Keratinocyte (primary cell): ENCODE measurements around the gene APBB1IP. TPM values are rescaled to one million over a fixed set of nuclear protein-coding genes. Genes with fewer than 3 reads are reported as not detected.

Experiments
- DNase-seq: peaks from one replicate; pipeline ENCODE4 v3.0.0-alpha.2; 2011; ENCODE audit warnings: low read depth, missing footprints, low spot score
- FAIRE-seq: peaks from 2 replicates; lab custom pipeline; 2011; peaks lifted over from hg19 to GRCh38; lab: Jason Lieb, UNC
- H2AFZ ChIP-seq: 2 replicates; pipeline ENCODE4 v1.6.0; 2012; ENCODE audit warnings: low read length, control low read depth, inconsistent platforms; ENCODE audit not compliant: control insufficient read depth
- H3K27ac ChIP-seq: 2 replicates; pipeline ENCODE4 v1.5.1; 2011; ENCODE audit warnings: low read length; ENCODE audit not compliant: control insufficient read depth, insufficient read depth
- H3K27me3 ChIP-seq: 3 replicates; pipeline ENCODE4 v1.6.0; 2011; ENCODE audit warnings: low read length; ENCODE audit not compliant: control insufficient read depth, insufficient read depth; ENCODE audit errors: extremely low read depth
- H3K36me3 ChIP-seq, 2 experiments: 2 replicates in 1 of 2; 3 replicates in 1 of 2; pipeline ENCODE4 v1.5.1; 2011; ENCODE audit warnings: low read length in 2 of 2, mild to moderate bottlenecking in 1 of 2; ENCODE audit not compliant: control insufficient read depth in 2 of 2, insufficient read depth in 2 of 2; ENCODE audit errors: extremely low read depth in 1 of 2
- H3K4me1 ChIP-seq: 3 replicates; pipeline ENCODE4 v1.5.1; 2011; ENCODE audit warnings: low read length; ENCODE audit not compliant: control insufficient read depth, insufficient read depth; ENCODE audit errors: extremely low read depth
- H3K4me2 ChIP-seq: 3 replicates; pipeline ENCODE4 v1.6.0; 2011; ENCODE audit warnings: low read depth, low read length; ENCODE audit not compliant: control insufficient read depth, insufficient read depth; ENCODE audit errors: extremely low read depth
- H3K4me3 ChIP-seq, 3 experiments: fragments of 200-600 bp in 1 of 3; sonication (generic) in 1 of 3; 2 replicates in 2 of 3; 3 replicates in 1 of 3; pipeline ENCODE4 v1.5.1; 2011 to 2016; ENCODE audit warnings: low read length in 3 of 3, mild to moderate bottlenecking in 3 of 3, control low read depth in 2 of 3, inconsistent platforms in 1 of 3, low read depth in 1 of 3, mixed read lengths in 1 of 3, mixed run types in 1 of 3, moderate library complexity in 1 of 3; ENCODE audit not compliant: control insufficient read depth in 2 of 3, insufficient read depth in 2 of 3; ENCODE audit errors: extremely low read depth in 1 of 3
- H3K79me2 ChIP-seq: 2 replicates; pipeline ENCODE4 v1.6.0; 2012; ENCODE audit warnings: low read length; ENCODE audit not compliant: control insufficient read depth, insufficient read depth
- H3K9ac ChIP-seq: 3 replicates; pipeline ENCODE4 v1.6.0; 2011; ENCODE audit warnings: low read length; ENCODE audit not compliant: control insufficient read depth, insufficient read depth; ENCODE audit errors: extremely low read depth
- H3K9me1 ChIP-seq: 3 replicates; pipeline ENCODE4 v1.6.0; 2011; ENCODE audit warnings: low read length; ENCODE audit not compliant: control insufficient read depth, insufficient read depth; ENCODE audit errors: extremely low read depth
- H3K9me3 ChIP-seq: 2 replicates; pipeline ENCODE4 v1.5.1; 2012; ENCODE audit warnings: low read depth, low read length; ENCODE audit not compliant: control insufficient read depth
- H4K20me1 ChIP-seq: 3 replicates; pipeline ENCODE4 v1.6.0; 2011; ENCODE audit warnings: low read length; ENCODE audit not compliant: control insufficient read depth, insufficient read depth; ENCODE audit errors: extremely low read depth
- EZH2 ChIP-seq: IDR thresholded peaks from one replicate; pipeline ENCODE4 v1.6.1; 2012; ENCODE audit warnings: inconsistent platforms, mild to moderate bottlenecking, low read length, moderate library complexity
- dilution Hi-C: fragments of 300-500 bp; cut with MboI; formaldehyde crosslinking; loops from one replicate; pipeline ENCODE4 v1.7.0; 2020; ENCODE audit warnings: low sequenced_read_pairs; ENCODE audit not compliant: extremely low pct_ligation_motif_present
- polyA plus RNA-seq, 5 experiments: library from polyadenylated mRNA; depleted of rRNA in 3 of 5; stranded (reverse) in 3 of 5; stranded (forward) in 1 of 5; unstranded in 1 of 5; fragments of >200 nt; gene quantifications; 1 replicate in 1 of 5; 2 replicates in 3 of 5; 3 replicates in 1 of 5; pipeline versions ENCODE4 v1.2.1 to v1.2.3, GENCODE V29; 2011 to 2012; ENCODE audit warnings: missing spikeins in 2 of 5, low read depth in 1 of 5, low replicate concordance in 1 of 5
- TF ChIP-seq, protein P1 (sequence below), 3 experiments: IDR thresholded peaks in 1 of 3; conservative IDR thresholded peaks in 1 of 3; optimal IDR thresholded peaks in 1 of 3; 2 replicates in 2 of 3; 3 replicates in 1 of 3; pipeline versions ENCODE3 to v1.5.1; 2011; ENCODE audit warnings: low read length in 3 of 3, mild to moderate bottlenecking in 3 of 3, moderate library complexity in 2 of 3, control low read depth in 1 of 3, inconsistent platforms in 1 of 3; ENCODE audit not compliant: insufficient read depth in 2 of 3; ENCODE audit errors: extremely low read depth in 1 of 3

The APBB1IP gene
- polyA plus RNA-seq, 1 donor (not counting 4 experiments of a cell fraction or from before 2014, with no cell fraction given) = not detected

DNA sequence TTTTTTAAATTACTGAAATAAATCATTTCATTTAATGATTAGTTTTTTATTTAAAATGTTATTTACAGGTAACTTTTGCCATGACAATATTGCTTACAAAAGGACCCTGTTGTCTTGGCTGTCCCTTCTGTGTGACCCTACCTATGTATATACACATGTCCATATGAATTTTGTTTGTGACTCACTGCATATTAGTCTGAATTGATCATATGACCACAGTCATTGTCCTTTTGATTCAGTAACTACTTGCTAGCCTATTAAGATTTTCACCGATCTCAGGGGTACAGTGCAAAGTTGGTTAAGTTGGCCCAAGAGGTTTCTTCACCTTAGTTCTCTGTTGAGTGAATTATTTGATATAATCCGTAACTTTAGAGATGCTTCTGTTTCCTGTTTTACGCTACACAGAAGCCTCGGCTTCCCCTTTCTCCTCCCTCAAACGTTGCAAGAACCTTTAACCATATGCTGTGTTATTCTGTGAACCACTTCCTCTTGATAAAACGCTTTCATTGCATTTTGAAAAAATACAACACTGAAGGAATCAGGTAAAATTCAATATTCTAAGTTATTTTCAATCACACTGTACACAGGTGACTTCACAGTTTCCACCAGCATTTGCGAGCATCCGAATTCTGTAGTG is 43.9 kb downstream of the APBB1IP start:
- dilution Hi-C loops = no loop called here

GRCh38 chr10:26483554-26483953 is 45.4 kb downstream of the APBB1IP start:
- Histone ChIP-seq H3K36me3 (no peaks in the 10 kb centered on the region), H3K4me1 (peaks cover 19% of the 10 kb centered on the region), H3K9me3 (no peaks in the 10 kb centered on the region), H4K20me1 (no peaks in the 10 kb centered on the region), H3K27ac (no peak overlapping the region), H3K9me1 (no peaks in the 10 kb centered on the region), H3K4me2 (no peak overlapping the region), H2AFZ (no peak overlapping the region), H3K4me3 (no peak overlapping the region), H3K79me2 (no peaks in the 10 kb centered on the region), H3K27me3 (no peaks in the 10 kb centered on the region), H3K9ac (no peak overlapping the region)
- DNase-seq = no peak
- dilution Hi-C loops = no loop called here
- no peak for FAIRE-seq
- no peak for TF ChIP-seq EZH2
- TF ChIP-seq, protein P1, sequence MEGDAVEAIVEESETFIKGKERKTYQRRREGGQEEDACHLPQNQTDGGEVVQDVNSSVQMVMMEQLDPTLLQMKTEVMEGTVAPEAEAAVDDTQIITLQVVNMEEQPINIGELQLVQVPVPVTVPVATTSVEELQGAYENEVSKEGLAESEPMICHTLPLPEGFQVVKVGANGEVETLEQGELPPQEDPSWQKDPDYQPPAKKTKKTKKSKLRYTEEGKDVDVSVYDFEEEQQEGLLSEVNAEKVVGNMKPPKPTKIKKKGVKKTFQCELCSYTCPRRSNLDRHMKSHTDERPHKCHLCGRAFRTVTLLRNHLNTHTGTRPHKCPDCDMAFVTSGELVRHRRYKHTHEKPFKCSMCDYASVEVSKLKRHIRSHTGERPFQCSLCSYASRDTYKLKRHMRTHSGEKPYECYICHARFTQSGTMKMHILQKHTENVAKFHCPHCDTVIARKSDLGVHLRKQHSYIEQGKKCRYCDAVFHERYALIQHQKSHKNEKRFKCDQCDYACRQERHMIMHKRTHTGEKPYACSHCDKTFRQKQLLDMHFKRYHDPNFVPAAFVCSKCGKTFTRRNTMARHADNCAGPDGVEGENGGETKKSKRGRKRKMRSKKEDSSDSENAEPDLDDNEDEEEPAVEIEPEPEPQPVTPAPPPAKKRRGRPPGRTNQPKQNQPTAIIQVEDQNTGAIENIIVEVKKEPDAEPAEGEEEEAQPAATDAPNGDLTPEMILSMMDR (optimal IDR thresholded peaks at IDR 0.05 in 1 of 3, IDR thresholded peaks at IDR 0.05 in 1 of 3, conservative IDR thresholded peaks at IDR 0.05 in 1 of 3; ENCODE audit: extremely low read depth in 1 of 3, insufficient read depth in 2 of 3, low read length in 3 of 3) = no peak

More for the DNA sequence above, 43.9 kb downstream of the APBB1IP start:
- Histone ChIP-seq H3K4me1 (peaks cover 10% of the 10 kb centered on the region), H3K36me3 (no peaks in the 10 kb centered on the region), H3K4me3 (no peak overlapping the region), H3K9ac (no peak overlapping the region), H3K27me3 (no peaks in the 10 kb centered on the region), H2AFZ (no peak overlapping the region), H3K79me2 (no peaks in the 10 kb centered on the region), H3K27ac (no peak overlapping the region), H4K20me1 (no peaks in the 10 kb centered on the region), H3K9me3 (no peaks in the 10 kb centered on the region), H3K4me2 (no peak overlapping the region), H3K9me1 (no peaks in the 10 kb centered on the region)
- DNase-seq = no peak
- TF ChIP-seq EZH2 = no peak
- FAIRE-seq = no peak
